Measurements from ENCODE around the gene TNNC1. TPM values are rescaled to one million over a fixed set of nuclear protein-coding genes. Genes with fewer than 3 reads are reported as not detected.

Gene TNNC1
- total and polyA plus RNA-seq, 2 of the 13 experiments (the other 11 are each of a cell fraction or from before 2014, with no cell fraction given): 11.8 to 36.4 TPM

DNA sequence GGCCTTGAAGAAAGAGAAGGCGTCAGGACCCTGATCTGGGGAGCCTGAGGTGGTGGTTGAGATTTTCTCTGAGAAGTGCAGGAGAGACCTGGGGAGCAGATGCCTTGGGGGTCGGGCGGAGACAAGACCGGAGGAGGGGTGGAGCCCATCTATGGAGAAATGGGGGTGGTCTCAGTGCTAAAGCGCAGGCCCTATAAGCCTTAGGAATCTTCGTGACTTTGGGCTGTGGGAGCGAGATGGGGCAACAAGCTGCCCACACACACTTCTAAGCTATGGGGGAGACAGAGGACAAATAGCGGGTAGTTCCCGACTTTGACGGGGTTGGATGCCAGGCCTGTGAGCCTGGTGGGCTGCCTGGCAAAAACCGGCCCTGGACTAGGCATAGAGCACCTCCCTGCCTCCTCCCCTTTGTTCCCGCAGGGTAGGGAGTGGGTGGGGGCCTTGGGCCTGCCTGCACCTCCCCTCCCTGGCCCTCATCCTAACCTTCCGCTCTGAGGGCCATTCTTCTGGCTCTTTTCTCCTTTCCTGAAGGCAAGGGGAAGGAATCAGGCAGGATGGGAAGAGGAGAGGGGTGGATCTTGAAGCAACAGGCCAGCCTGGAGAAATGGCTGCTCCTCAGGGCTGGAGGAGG lies 2.4 kb upstream of the TNNC1 start (continued):
- TF ChIP-seq ZNF441 (CRISPR knock-in tag; IDR thresholded peaks at IDR 0.05; ENCODE audit: borderline replicate concordance) (no peak), HDAC1 (CRISPR knock-in tag; IDR thresholded peaks at IDR 0.05) (peak; percentile 34; the same call in 1 of the 2 replicates), GABPB1 (CRISPR knock-in tag; IDR thresholded peaks at IDR 0.05) (0 out of 2 replicates have a peak, but pooled peaks have one; percentile 5), STAT5B (CRISPR knock-in tag; IDR thresholded peaks at IDR 0.05) (no peak)

DNA sequence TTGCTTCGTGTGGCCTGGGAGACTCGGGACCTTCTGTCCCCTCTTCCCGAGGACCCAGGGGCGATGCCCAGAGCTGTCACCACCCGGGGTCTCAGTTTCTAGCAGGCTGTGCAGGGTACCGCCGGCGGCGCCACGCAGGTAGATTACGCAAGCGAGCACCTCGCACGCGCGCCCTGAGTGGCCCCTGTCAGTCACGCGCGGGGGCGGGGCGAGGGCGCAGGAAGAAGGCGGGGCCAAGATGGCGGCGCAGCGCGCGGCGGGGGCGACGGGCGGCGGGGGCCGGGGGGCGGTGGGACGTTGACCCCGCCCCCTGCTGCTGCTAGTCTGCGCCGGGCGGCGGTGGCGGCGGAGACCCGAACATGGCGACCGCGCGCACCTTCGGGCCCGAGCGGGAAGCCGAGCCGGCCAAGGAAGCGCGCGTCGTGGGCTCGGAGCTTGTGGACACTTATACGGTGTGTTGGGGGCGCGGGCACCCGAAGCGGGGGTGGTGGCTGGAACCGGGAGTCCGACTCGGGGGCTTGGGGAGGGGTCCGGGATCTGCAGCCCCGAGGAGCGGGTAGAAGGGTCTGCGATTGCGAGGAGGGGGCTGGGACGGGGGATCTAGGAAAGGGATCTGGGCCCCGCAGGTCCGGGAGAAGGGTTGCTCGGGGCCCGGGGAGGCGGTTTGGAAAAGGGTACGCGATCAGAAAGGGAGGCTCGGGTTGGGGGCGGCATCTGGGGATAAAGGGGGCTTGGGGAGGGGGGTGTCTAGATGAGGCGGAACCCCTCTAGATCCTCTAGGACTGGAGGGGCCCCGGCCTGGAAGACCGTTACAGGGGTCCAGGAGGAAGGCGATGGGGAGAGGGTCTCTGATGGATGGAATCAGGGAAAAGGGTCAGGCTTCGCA lies 1.7 kb upstream of the TNNC1 start, which contains the start of gene NISCH:
Gene NISCH, plus strand, starts transcription at position 322 of the 886 bp plus-strand sequence. Its CDS starts 38 bp downstream, at position 360.
- Histone ChIP-seq H3K9me3 (ENCODE audit: low read length) (no peaks in the 10 kb centered on the region), H3K9ac (ENCODE audit: insufficient read depth, low read depth, low read length) (peak within 1 kb of the TSS; percentile 90), H3K27ac (ENCODE audit: extremely low read length, insufficient read depth, low read length) (peak within 1 kb of the TSS; percentile 63), H2AFZ (ENCODE audit: low read length) (peak within 1 kb of the TSS; percentile 22), H3K27me3 (ENCODE audit: control insufficient read depth in 1 of 2, insufficient read depth in 2 of 2, low read length in 2 of 2) (no peaks in the 10 kb centered on the region; a peak in 1 of 5 replicates), H3K4me2 (ENCODE audit: low read depth, low read length) (peak within 1 kb of the TSS; percentile 93), H3K4me3 (replicated peaks in 1 of 3; ENCODE audit: insufficient read depth in 1 of 3, low read depth in 2 of 3, low read length in 3 of 3) (peak within 1 kb of the TSS; percentile 90 to 96 (median 92)), H3K79me2 (ENCODE audit: insufficient read depth, low read length) (peaks cover 20% of the 10 kb centered on the region), H3K4me1 (ENCODE audit: insufficient read depth, low read length) (peaks cover 64% of the 10 kb centered on the region), H3K36me3 (replicated peaks in 1 of 2; ENCODE audit: control insufficient read depth in 1 of 2, insufficient read depth in 2 of 2, low read length in 2 of 2) (peaks cover 9 to 22% of the 10 kb centered on the region in 2 experiments; a peak in 4 of 5 replicates), H4K20me1 (ENCODE audit: insufficient read depth, low read length) (no peaks in the 10 kb centered on the region)
- BruUV-seq (replicated peaks): no TSS peak
- in situ Hi-C loops (cut with HindIII; ENCODE audit: extremely low pct_ligation_motif_present, low pct_unique_long_range_greater_than_20kb): loop anchor here (10.0 kb wide), 1 partner anchor 229 kb away; the partner anchor contains the start of genes GNL3 and PBRM1
- CTCF ChIA-PET (ENCODE audit: low intra/inter-chr PET ratio, low total read pairs): no interaction called here
- FAIRE-seq (no peak), DNase-seq (ENCODE audit: low spot score) (peak; percentile 58), ATAC-seq (peak; percentile 38)
- POLR2A ChIA-PET: interaction anchor here (2.5 kb wide), 1 partner anchor 10 kb away, joined by 11 read pairs; the partner anchor contains the start of gene SEMA3G
- WGBS (ENCODE audit: low lambda C conversion rate): 1% methylated on average over 54 of the region's 86 CpGs
- intact Hi-C loops (cut with micrococcal nuclease; ENCODE audit: unreplicated experiment): no loop called here
- TF ChIP-seq MEF2D (CRISPR knock-in tag; IDR thresholded peaks at IDR 0.05) (peak; percentile 74), MAZ (IDR thresholded peaks at IDR 0.05; ENCODE audit: borderline replicate concordance, low read depth, low read length) (peak; percentile 58; the same call in 1 of the 2 replicates), MAZ (CRISPR knock-in tag; IDR thresholded peaks at IDR 0.05; ENCODE audit: low read depth) (peak; percentile 86), ARNTL (CRISPR knock-in tag; IDR thresholded peaks at IDR 0.05) (peak; percentile 84), CBFB (CRISPR knock-in tag; IDR thresholded peaks at IDR 0.05) (0 out of 2 replicates have a peak, but pooled peaks have one; percentile 15), SP5 (CRISPR knock-in tag; IDR thresholded peaks at IDR 0.05; ENCODE audit: borderline replicate concordance, low read depth) (peak; percentile 89), ZNF326 (CRISPR knock-in tag; IDR thresholded peaks at IDR 0.05; ENCODE audit: borderline replicate concordance) (no peak), FOXA3 (CRISPR knock-in tag; IDR thresholded peaks at IDR 0.05) (peak; percentile 59; the same call in 1 of the 2 replicates), SRSF1 (optimal IDR thresholded peaks at IDR 0.05; ENCODE audit: low read depth, low read length) (peak; percentile 41), PHF8 (CRISPR knock-in tag; IDR thresholded peaks at IDR 0.05) (peak; percentile 89), WIZ (CRISPR knock-in tag; IDR thresholded peaks at IDR 0.05) (no peak), HOXA3 (CRISPR knock-in tag; IDR thresholded peaks at IDR 0.05) (peak; percentile 90), ZBTB7A (CRISPR knock-in tag; IDR thresholded peaks at IDR 0.05) (peak; percentile 48; the same call in 1 of the 2 replicates)
- TF ChIP-seq, protein P1, sequence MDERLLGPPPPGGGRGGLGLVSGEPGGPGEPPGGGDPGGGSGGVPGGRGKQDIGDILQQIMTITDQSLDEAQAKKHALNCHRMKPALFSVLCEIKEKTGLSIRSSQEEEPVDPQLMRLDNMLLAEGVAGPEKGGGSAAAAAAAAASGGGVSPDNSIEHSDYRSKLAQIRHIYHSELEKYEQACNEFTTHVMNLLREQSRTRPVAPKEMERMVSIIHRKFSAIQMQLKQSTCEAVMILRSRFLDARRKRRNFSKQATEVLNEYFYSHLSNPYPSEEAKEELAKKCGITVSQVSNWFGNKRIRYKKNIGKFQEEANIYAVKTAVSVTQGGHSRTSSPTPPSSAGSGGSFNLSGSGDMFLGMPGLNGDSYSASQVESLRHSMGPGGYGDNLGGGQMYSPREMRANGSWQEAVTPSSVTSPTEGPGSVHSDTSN (CRISPR knock-in tag; IDR thresholded peaks at IDR 0.05): peak; percentile 84
- TF ChIP-seq, protein P2, sequence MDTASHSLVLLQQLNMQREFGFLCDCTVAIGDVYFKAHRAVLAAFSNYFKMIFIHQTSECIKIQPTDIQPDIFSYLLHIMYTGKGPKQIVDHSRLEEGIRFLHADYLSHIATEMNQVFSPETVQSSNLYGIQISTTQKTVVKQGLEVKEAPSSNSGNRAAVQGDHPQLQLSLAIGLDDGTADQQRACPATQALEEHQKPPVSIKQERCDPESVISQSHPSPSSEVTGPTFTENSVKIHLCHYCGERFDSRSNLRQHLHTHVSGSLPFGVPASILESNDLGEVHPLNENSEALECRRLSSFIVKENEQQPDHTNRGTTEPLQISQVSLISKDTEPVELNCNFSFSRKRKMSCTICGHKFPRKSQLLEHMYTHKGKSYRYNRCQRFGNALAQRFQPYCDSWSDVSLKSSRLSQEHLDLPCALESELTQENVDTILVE (CRISPR knock-in tag; IDR thresholded peaks at IDR 0.05): peak; percentile 50; the same call in 1 of the 2 replicates
- TF ChIP-seq, protein P3, sequence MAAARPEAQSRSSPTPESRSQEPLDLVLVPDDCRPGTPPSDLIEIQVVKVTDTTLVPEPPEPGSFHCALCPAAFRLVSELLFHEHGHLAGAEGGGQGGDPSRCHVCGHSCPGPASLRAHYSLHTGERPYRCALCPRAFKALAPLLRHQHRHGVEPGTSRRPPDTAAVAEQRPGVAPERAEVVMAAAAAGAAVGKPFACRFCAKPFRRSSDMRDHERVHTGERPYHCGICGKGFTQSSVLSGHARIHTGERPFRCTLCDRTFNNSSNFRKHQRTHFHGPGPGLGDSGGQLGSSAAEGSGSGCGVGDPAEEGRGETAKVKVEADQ (CRISPR knock-in tag; IDR thresholded peaks at IDR 0.05; ENCODE audit: borderline replicate concordance): no peak

Data from HepG2 (cell line).